GM12872 (cell line): ENCODE measurements around the gene C1QTNF7.

Experiments used
- TF ChIP-seq, protein P1 (sequence below): IDR thresholded peaks from 3 replicates; pipeline ENCODE4 v1.5.1; 2011; ENCODE audit warnings: low read depth, mild to moderate bottlenecking, low read length, moderate library complexity; ENCODE audit not compliant: insufficient read depth

The C1QTNF7 gene

DNA sequence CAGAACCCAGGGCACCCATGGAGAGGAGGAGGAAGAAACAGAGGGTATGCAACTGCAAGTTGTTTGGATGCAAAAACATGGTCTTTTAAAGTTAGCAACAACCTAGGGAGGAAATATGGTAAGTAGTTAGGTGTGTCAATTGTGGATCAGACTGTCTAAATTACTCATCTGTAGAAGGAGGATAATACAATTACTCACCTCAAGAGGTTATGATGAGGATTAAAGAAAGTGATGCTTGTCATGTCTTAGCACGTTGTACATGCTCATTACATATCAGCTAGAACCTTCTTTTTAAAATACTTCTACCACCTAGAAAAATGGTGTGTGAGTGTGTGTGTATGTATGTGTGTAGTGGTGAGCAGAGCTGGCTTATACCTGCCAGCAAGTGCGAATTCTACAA lies 2.3 kb upstream of the C1QTNF7 start:
- TF ChIP-seq, protein P1, sequence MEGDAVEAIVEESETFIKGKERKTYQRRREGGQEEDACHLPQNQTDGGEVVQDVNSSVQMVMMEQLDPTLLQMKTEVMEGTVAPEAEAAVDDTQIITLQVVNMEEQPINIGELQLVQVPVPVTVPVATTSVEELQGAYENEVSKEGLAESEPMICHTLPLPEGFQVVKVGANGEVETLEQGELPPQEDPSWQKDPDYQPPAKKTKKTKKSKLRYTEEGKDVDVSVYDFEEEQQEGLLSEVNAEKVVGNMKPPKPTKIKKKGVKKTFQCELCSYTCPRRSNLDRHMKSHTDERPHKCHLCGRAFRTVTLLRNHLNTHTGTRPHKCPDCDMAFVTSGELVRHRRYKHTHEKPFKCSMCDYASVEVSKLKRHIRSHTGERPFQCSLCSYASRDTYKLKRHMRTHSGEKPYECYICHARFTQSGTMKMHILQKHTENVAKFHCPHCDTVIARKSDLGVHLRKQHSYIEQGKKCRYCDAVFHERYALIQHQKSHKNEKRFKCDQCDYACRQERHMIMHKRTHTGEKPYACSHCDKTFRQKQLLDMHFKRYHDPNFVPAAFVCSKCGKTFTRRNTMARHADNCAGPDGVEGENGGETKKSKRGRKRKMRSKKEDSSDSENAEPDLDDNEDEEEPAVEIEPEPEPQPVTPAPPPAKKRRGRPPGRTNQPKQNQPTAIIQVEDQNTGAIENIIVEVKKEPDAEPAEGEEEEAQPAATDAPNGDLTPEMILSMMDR = no peak

DNA sequence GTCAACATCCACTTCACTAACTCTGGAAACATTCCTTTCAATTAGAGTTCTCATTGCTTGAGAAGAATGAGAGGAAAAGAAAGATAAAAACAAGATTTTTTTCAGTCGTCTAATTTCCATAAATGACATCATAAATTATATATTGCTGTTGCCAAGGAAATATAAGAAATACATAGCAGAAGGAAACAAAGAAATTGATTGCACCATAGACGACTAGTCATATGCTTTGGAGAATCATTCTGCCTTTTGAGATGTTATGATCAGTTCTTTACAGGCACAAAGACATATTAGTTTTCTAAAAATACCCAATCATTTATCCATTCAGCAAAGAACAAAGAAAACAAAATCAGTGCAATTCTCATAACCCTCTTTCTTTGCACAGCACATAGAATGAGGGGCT lies 672 bp upstream of the C1QTNF7 start:
- TF ChIP-seq, protein P1 = no peak

DNA sequence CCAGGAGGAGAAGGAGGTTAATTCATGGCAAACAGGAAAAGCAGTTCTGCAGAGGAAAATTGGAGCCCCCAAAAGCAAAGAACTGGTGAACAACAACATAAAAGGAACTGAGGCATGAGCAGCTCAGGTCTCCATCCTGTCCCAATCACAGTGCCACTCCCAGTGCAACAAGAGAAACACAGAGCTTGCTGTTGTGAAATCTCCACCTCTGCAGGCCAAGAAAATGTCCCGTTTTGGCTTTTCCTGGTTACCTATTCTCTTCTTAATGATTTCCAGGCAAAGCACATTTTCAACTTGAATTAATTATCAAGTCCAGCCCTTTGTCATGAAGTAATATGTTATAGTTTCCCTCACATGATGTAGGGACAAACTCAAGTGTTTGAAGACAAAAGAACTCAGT lies 778 bp downstream of the C1QTNF7 start:
- TF ChIP-seq, protein P1 = no peak

DNA sequence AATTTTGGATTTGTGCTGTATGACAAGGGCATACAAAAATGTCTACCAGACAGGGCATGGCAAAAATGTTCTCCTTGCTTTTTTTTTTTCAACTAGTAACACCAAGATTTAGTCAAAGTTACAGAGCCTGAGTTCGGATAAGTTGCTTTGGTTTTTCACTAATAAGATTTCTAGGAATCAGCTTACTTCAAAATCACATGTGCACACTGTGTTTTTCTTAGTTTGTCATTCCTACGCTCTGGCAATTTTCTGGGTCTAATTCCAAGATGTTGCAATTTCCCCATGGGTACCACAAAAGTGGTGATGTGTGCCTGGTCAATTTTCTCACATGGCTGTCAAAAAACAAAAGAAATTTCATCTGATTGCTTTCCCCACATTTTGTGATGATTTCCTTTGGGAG lies 6.3 kb downstream of the C1QTNF7 start:
- TF ChIP-seq, protein P1 = no peak

DNA sequence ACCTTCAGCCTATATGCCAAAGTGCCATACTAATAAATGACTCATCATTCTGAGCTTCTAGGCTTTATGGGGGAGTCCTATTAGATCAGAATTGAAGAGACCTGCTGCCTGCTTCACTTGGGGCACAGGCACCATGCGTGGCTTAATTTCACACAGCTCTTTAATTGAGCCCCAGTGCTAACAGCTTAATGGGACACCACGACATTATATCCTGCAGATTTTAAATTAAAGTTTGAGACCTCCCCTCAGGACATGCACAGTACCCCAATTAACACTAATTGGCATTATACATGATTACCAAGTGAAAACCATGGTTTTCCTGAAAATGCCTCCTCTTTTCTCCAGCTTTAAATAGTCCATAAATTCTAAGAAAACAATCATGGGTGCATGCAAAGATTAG lies 6.8 kb downstream of the C1QTNF7 start:
- TF ChIP-seq, protein P1 = no peak

DNA sequence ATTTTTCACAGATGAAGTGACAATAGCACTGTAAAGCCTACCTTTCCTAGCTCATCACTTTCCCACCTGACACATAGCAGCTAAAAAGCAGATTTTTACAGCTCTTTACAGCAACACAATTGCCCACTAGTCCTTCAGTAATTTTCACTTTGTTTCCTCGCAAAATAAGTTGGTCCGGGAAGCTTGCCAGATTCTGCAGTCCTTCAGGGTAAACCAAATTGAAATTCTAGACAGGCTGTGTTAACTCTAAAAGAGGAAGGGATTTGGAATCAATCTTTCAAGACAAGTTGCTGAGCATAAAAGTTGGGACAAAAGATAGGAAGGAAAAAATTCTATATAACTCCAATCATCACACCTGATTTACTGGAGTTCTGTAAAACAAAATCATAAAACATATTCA lies 8.7 kb downstream of the C1QTNF7 start:
- TF ChIP-seq, protein P1 = no peak

DNA sequence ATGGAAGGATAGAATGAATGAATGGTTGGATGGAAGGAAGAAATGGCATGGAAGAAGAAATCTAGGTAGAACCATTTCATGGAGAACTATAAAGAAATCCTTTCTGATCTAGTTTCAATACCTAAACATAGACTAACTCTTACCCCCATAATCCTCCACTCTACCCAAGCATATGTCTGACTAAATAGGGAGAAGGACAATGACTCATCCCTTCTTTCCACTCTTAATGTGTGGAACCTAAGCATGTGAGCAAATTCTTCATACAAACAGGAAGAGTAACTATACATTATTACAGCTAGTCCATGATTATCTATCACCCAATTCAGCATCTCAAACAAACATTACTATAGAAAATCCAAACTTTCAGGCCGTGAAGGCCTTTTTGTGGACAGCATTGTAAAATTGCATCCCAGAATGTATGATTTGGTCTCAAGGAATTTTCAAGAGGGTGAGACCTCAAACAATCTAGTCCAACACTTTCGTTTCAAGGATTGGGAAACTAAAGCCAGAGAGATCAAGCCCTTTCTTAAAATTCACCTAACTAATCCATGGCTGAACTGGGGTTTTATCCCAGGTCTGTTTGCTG lies 11.2 kb downstream of the C1QTNF7 start:
- TF ChIP-seq, protein P1 = no peak
